Cardiac fibroblast (primary cell): Measurements from ENCODE around the gene PRKCSH.

Experiments used
- DNase-seq, 2 donors: peaks; one replicate each; pipeline versions ENCODE4 v3.0.0 to v3.0.0-alpha.2; 2010; ENCODE audit warnings: low read depth in 2 of 2
- H3K4me3 ChIP-seq, 2 donors: replicated peaks in 1 of 2; 1 replicate in 1 of 2; 2 replicates in 1 of 2; pipeline ENCODE4 v1.5.1; 2011; ENCODE audit warnings: low read depth in 2 of 2, low read length in 2 of 2, mild to moderate bottlenecking in 2 of 2, moderate library complexity in 1 of 2
- TF ChIP-seq, protein P1 (sequence below): IDR thresholded peaks from one replicate; pipeline ENCODE4 v1.5.1; 2011; ENCODE audit warnings: low read depth, mild to moderate bottlenecking, low read length, inconsistent platforms

The PRKCSH gene

DNA sequence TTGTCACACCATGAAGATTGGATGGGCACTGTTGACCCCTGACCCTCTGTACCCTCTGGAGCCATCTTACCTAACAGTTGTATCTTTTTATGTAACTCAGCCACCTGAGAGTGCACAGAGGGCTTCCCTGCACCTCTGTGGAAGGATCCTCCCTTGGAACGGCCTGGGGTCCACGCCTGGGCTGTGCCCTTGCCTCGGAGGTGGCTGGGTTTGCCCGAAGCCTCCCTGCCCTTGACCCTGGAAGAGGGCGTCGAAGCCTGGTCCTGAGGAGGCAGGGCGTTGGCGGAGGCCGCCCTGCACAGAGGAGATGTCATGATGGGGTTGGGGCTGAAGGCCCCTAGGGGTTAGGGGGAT, 755 bp upstream of the PRKCSH start:
- H3K4me3 ChIP-seq: peak overlapping the region; percentile 41 to 55
- TF ChIP-seq, protein P1, sequence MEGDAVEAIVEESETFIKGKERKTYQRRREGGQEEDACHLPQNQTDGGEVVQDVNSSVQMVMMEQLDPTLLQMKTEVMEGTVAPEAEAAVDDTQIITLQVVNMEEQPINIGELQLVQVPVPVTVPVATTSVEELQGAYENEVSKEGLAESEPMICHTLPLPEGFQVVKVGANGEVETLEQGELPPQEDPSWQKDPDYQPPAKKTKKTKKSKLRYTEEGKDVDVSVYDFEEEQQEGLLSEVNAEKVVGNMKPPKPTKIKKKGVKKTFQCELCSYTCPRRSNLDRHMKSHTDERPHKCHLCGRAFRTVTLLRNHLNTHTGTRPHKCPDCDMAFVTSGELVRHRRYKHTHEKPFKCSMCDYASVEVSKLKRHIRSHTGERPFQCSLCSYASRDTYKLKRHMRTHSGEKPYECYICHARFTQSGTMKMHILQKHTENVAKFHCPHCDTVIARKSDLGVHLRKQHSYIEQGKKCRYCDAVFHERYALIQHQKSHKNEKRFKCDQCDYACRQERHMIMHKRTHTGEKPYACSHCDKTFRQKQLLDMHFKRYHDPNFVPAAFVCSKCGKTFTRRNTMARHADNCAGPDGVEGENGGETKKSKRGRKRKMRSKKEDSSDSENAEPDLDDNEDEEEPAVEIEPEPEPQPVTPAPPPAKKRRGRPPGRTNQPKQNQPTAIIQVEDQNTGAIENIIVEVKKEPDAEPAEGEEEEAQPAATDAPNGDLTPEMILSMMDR: no peak
- no peak for DNase-seq

DNA sequence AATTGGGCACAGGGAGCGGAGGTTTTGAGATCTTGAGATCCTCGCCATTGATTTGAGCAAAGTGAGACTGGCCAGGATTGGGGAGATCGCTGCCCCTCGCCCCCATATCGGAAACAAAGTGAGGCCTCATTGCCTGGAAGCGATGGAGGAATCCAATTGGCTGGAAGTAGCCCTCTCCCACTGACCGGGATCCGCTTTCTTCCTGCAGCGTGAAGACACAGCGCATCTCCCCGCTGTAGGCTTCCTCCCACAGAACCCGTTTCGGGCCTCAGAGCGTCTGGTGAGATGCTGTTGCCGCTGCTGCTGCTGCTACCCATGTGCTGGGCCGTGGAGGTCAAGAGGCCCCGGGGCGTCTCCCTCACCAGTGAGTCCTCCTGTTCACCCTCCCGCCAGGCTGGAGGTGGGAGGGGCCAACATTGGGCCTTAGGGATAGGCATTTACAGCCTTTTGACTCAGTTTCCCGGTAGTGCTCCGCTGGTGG, 438 bp downstream of the PRKCSH start:
- peak overlapping the region; percentile 83 to 93 for H3K4me3 ChIP-seq
- DNase-seq: peak in 1 of 2 donors; percentile 33
- TF ChIP-seq, protein P1: no peak

DNA sequence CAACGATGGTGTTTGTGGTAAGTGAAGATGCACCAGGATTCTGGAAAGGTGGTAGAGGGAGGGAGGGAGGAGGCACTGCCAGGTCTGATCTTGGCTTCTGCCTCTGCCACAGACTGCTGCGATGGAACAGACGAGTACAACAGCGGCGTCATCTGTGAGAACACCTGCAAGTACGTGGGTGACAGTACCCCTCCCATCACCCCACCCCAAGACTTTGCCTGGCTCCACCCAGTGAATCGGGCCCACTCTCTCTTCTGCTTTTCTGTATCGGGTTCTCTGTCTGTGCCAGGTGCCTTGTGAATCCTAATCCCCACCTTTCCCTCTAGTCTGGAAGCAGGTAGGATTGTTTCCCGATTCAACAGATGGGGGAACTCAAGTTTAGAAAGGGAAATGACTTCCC, 2.5 kb downstream of the PRKCSH start:
- TF ChIP-seq, protein P1: no peak
- no peak for DNase-seq

DNA sequence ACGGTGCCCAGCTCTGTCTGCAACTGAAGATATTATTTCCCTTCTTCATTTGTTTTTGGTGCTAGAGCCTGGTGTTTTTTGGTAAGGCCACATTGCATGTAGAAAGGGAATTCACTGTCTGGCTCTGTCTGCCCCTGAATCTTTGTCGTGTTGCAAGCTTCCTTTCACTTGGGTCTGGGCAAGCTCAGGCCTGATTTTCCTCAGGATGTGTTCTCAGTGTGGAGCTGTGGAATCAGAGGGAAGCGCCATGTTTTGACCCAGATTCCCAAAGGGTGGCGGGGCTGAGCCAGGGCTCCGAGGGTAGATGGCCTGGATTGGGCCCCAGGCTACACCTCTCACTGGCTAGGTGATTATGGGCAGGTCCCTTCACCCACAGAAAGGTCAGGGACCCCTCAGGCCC, 8.6 kb downstream of the PRKCSH start:
- H3K4me3 ChIP-seq: no peak overlapping the region
- no peak for DNase-seq

More for the DNA sequence above, 2.5 kb downstream of the PRKCSH start:
- H3K4me3 ChIP-seq: no peak overlapping the region

DNA sequence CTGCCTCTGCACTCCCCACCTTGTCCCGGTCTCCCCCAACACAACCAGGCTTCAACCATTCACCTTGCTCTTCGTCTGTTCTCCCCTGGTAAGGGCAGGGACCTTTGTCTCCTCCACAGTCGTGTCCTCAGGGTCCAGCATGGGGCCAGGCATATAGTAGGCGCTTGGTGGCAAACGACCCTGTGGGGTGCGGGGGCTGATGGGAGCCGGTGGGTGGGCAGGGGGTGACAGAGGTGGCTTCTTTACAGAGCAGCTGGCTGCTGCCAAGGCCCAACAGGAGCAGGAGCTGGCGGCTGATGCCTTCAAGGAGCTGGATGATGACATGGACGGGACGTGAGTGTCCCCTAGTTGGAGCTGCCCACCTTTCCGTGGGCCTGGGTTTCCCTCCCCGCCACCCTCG, 9.7 kb downstream of the PRKCSH start:
- TF ChIP-seq, protein P1: no peak
- no peak for DNase-seq
- H3K4me3 ChIP-seq: no peak overlapping the region

More for the DNA sequence above, 8.6 kb downstream of the PRKCSH start:
- TF ChIP-seq, protein P1: no peak

DNA sequence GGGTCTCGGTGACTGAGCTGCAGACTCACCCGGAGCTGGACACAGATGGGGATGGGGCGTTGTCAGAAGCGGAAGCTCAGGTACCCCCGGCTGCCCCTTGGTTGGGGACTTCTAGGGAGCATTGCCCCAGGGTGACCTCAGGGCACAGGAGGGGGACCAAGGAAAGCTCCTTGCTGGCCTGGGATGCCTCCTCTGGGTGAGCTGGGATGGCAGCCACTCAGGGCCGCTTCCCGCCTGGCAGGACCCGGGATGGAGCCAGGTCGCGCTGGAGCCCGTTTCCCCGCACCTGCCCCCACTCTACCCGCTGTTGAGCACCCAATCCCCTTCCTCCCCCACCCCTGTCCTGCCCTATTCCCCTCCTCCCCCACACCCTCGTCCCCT, 10.8 kb downstream of the PRKCSH start:
- TF ChIP-seq, protein P1: no peak
- no peak for DNase-seq
- no peak overlapping the region for H3K4me3 ChIP-seq

DNA sequence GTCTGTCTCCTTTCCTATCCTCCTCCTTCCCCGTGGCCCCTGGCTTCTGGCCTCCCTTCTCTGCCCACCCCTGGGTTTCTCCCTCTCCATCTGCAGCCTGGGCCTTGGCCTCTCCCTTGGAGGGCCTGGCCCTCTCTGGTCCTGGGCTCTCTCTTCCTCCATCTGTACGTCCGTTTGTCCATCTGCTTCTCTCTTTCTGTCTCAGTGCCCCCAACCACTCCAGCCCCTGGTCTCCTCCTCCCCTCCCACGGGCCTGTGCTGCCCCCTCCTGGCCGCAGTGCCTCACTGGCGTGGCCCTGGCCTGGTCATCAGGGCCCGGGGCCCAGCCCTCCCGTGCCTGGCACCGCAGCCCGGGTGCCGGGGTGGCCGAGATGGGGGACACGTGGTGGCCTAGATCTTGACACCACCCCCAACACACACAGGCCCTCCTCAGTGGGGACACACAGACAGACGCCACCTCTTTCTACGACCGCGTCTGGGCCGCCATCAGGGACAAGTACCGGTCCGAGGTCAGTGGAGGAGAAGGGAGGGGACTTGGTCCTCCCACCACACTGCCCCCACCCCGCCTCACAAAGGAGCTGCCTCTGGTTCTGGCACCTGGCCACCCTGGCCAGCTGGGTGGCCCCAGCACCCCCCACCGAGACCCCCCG, 11.3 kb downstream of the PRKCSH start:
- DNase-seq: peak; percentile 41 to 43
- no peak overlapping the region for H3K4me3 ChIP-seq
- TF ChIP-seq, protein P1: peak; percentile 67
